Kidney tubule cell (primary cell): Measurements from ENCODE around the gene SUV39H2.
"Not testable (repeated sequence)": the region's sequence is repeated elsewhere in the genome, so short reads cannot be mapped to it uniquely, and the experiment has no call there.

ENCODE experiments used
- DNase-seq: peaks from one replicate; pipeline ENCODE4 v3.0.0-alpha.2; 2018; ENCODE audit warnings: low spot score

The SUV39H2 gene

DNA sequence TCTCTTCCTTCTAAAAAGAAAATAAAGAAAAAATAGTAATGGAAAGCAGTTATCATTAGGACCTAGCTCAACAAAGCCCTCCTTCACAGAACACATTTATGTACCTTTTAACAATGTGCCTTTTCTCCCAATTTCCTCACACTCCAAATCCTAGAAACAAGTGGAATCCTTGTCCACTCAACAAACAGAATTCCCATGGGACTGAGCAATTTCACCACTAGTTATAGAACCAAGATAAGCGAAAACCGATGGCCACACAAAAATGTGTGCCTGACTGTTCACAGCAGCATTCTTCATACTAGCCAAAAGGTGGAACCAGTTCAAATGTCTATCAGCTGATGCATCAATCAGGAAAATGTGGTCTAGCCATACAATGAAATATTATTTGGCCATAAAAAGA is 57.9 kb downstream of the SUV39H2 start:
- no peak for DNase-seq

DNA sequence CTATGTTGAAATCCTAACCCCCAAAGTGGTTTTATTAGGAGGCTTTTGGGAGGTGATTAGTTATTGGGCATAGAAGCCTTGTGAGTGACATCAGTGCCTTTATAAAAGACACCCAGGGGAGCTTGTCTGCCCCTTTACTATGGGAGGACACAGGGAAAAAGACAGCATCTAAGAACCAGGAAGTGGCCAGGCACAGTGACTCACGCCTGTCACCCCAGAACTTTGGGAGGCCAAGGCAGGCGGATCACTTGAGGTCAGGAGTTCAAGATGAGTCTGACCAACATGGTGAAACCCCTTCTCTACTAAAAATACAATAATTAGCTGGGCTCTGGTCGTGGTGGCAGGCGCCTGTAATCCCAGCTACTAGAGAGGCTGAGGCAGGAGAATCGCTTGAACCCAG is 60.3 kb downstream of the SUV39H2 start:
- DNase-seq: peak; percentile 64

DNA sequence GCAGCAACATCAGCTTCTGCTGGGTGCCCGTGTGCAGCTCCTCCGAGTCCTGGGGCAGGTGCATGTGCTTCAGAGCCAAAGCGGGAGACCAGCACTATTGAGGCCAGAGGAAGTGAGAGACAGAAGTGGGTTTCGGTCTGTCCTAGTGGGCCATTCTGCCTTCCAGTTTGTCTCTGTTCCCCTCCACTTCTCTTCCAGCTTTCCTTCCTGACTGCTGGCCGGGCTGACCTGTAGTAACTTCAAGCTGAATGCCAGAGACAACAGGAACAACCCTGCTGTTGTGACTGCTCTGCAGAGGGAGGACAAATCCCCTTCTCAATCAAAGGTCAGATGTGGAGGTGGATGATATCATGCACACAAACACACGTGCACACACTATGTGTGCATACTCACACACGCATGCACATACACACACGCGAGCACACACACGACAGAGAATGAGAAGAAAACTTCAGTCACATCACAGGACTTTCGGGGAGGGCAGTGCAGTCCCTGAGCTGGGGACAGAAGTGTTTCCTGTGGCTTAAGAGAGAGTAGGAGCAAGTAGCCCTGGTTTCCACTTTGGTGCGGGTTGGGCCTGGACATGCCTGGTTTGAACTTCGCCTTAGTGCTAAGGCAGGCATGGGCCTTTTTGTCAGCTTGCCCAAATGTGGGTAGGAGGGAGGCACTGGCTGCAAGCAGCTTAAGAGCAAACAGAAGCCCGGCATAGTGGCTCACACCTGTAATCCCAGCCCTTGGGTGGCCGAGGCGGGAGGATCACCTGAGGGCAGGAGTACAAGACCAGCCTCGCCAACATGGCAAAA is 63.7 kb downstream of the SUV39H2 start:
- DNase-seq: not testable (repeated sequence)

DNA sequence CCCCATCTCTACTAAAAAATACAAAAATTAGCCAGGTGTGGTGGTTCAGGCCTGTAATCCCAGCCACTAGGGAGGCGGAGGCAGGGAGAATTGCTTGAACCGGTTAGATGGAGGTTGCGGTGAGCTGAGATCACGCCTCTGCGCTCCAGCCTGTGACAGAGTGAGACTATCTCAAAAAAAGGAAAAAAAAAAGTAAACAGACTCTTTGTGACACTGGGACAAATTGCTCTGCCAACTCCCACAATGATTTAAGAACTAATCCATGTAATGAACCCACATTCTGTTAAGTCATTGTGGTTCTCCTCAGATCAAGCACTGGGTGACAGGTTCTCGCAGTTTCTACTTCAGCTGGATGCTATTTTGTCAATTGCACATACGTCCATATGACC is 64.3 kb downstream of the SUV39H2 start:
- not testable (repeated sequence) for DNase-seq

DNA sequence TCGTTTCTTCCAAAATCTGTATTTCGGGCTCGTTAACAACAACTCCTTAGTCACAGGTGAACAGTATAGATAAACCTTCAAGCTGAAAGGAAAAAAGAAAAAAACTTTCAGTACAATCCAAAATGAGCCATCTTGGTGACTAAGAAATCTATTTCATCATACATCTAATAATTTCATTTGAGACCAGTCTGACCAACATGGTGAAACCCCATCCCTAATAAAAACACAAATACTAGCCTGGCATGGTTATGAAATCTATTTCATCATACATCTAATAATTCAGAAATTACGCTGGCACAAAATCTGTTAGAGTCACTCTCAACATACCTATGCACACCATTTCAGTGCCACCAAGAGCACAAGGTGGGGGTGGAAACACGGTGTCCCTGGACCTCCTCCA is 66.4 kb downstream of the SUV39H2 start:
- no peak for DNase-seq

DNA sequence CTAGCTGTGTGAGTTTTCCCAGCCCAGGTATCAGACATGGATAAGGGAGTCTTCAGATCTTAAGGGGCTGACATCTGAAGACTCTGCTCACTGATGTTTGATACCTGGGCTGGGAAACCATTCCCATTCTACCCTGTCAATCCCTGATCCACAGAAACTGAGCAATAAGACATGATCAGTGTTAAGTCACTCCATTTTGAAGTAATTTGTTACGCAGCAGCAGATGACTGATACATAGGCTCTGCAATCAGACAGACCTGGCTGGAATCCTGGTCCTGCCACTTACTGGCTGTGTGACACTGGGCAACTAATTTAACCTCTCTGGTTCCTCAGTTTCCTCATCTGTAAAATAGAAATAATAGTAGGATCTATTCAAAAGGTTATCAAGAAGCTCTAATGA is 68.6 kb downstream of the SUV39H2 start:
- DNase-seq: no peak

DNA sequence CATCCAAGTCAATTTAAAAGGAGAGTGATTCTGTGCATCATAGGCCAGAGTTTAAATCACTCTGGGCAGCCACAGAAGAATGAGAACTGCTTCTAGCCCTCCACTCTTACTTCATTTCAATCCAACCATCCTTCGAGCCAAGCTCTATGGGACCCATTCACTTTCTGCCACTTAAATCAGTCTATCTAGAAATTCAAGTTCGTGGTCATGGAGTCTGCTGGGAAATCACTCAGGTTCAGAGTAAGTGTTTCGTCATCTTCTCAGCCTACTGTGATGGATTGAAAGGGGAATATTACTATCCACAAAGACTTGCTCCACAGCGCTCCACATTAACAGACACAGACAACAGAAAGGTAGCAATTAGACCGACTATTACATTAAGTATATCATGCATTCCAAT is 70.6 kb downstream of the SUV39H2 start:
- no peak for DNase-seq

DNA sequence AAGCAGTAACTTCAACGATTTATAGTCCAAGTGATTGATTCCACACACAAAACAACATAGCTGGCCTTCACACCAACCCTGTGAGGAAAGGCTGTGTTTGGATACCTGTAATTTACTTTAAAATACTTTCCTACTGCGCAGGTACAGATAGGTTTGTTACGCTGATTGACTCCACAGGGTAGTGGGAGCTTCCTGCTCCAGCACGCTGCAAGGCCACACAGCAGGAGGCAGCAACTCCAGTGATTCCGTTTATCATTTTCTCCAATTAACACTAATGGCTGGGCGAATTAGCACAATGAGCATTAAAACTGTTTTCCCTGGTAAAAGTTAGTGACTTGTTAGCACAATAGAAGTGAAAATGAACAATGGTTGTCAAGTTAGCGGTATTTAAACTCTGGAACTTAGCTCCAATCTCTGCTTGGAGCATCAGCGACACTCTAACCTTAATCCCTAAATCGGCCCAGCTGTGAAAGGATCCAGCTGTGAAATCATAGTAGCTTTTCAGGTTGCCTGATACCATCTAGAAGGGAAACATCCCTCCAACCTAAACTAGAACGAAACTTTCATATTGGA is 74.3 kb downstream of the SUV39H2 start:
- DNase-seq: peak; percentile 25

DNA sequence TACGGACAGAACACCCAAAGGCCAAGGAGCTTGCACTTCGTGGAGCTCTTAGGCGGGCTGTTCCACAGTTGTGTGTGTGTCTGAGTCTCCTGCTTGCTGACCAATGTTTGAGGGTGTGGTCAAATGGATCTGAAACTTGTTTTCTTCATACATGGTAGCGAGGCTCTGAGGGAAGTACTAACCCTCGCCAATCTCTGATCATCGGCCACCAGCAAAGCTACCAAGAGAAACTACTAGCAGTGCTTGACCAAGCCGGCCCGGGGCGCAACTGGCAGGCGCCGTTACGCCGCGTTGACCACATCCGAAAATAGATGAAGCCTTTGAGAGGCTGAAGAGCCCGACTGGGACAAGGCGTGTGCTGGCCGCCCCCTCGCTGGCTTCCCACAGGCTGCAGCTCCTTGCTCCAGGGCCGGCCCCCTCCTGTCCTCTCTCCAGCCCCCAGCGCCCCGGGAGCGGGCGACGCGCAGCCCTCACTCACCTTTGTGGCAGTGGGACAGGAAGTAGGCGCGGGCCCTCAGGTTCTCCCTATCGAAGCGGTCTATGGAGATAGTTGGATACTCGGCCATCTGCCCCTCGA is 74.8 kb downstream of the SUV39H2 start:
- peak; percentile 68 for DNase-seq
